ENCODE results near the gene ERC2.

The ERC2 gene

GRCh38 chr3:55692295-55692956 lies 775.8 kb downstream of the ERC2 start:
- no peak for ATAC-seq

GRCh38 chr3:55691141-55691540 lies 777.1 kb downstream of the ERC2 start:
- ATAC-seq: no peak

- no peak for ATAC-seq
Observed at GRCh38 chr3:55690726-55691125, 777.5 kb downstream of the ERC2 start.

GRCh38 chr3:55690177-55690576 lies 778.1 kb downstream of the ERC2 start:
- ATAC-seq: no peak

GRCh38 chr3:55688154-55688553 lies 780.1 kb downstream of the ERC2 start:
- ATAC-seq: no peak

- ATAC-seq: no peak
Observed at GRCh38 chr3:55687526-55687925, 780.7 kb downstream of the ERC2 start.

GRCh38 chr3:55686426-55687254 lies 781.6 kb downstream of the ERC2 start:
- no peak for ATAC-seq

GRCh38 chr3:55683666-55684270 lies 784.5 kb downstream of the ERC2 start:
- no peak for ATAC-seq

- ATAC-seq: no peak
Observed at GRCh38 chr3:55682461-55682860, 785.8 kb downstream of the ERC2 start.

- ATAC-seq: no peak
Observed at GRCh38 chr3:55678546-55679216, 789.6 kb downstream of the ERC2 start.

- no peak for ATAC-seq
Observed at GRCh38 chr3:55676643-55677042, 791.6 kb downstream of the ERC2 start.

- ATAC-seq: no peak
Observed at GRCh38 chr3:55675478-55675877, 792.8 kb downstream of the ERC2 start.

- ATAC-seq: no peak
Observed at GRCh38 chr3:55673764-55674163, 794.5 kb downstream of the ERC2 start.

- no peak for ATAC-seq
Observed at GRCh38 chr3:55669133-55669532, 799.1 kb downstream of the ERC2 start.

GRCh38 chr3:55668359-55668758 lies 799.9 kb downstream of the ERC2 start:
- ATAC-seq: no peak

- ATAC-seq: no peak
Observed at GRCh38 chr3:55664387-55664786, 803.9 kb downstream of the ERC2 start.

- ATAC-seq: no peak
Observed at GRCh38 chr3:55662683-55663082, 805.6 kb downstream of the ERC2 start.

- ATAC-seq: no peak
Observed at GRCh38 chr3:55661571-55661970, 806.7 kb downstream of the ERC2 start.

- ATAC-seq: no peak
Observed at GRCh38 chr3:55661141-55661540, 807.1 kb downstream of the ERC2 start.

- ATAC-seq: no peak
Observed at GRCh38 chr3:55660642-55661041, 807.6 kb downstream of the ERC2 start.

GRCh38 chr3:55659701-55660100 lies 808.6 kb downstream of the ERC2 start:
- ATAC-seq: no peak

- no peak for ATAC-seq
Observed at GRCh38 chr3:55658690-55659562, 809.3 kb downstream of the ERC2 start.
